GM12875 (cell line): ENCODE results near the gene KHSRP.
"Not testable (repeated sequence)": the region's sequence is repeated elsewhere in the genome, so short reads cannot be mapped to it uniquely, and the experiment has no call there.

ENCODE experiments used
- H3K4me3 ChIP-seq: one replicate; pipeline ENCODE4 v1.5.1; 2011; ENCODE audit warnings: low read depth, low read length, control low read depth
- TF ChIP-seq, protein P1 (sequence below): IDR thresholded peaks from 2 replicates; pipeline ENCODE4 v1.5.1; 2011; ENCODE audit warnings: low read depth, mild to moderate bottlenecking, control low read depth, inconsistent platforms, low read length, moderate library complexity, borderline replicate concordance; ENCODE audit not compliant: insufficient read depth

Gene KHSRP

DNA sequence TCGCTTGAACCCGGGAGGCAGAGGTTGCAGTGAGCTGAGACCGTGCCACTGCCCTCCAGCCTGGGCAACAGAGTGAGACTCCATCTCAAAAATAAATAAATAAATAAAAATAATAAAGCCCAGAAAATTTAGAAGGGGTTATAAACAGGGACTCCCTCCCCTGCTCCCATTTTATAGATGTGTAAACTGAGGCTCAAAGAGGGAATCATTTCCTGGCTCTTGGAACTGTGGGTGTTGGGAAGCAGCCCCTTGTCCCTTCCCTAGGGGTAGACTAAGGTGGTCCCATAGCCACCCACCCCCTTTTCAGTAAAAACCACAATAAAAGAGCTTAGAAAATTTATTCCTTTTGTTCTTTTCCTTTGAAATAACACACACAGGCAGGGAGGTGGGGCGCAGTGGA is 15.1 kb upstream of the KHSRP start:
- TF ChIP-seq, protein P1, sequence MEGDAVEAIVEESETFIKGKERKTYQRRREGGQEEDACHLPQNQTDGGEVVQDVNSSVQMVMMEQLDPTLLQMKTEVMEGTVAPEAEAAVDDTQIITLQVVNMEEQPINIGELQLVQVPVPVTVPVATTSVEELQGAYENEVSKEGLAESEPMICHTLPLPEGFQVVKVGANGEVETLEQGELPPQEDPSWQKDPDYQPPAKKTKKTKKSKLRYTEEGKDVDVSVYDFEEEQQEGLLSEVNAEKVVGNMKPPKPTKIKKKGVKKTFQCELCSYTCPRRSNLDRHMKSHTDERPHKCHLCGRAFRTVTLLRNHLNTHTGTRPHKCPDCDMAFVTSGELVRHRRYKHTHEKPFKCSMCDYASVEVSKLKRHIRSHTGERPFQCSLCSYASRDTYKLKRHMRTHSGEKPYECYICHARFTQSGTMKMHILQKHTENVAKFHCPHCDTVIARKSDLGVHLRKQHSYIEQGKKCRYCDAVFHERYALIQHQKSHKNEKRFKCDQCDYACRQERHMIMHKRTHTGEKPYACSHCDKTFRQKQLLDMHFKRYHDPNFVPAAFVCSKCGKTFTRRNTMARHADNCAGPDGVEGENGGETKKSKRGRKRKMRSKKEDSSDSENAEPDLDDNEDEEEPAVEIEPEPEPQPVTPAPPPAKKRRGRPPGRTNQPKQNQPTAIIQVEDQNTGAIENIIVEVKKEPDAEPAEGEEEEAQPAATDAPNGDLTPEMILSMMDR: no peak
- H3K4me3 ChIP-seq: no peak overlapping the region

DNA sequence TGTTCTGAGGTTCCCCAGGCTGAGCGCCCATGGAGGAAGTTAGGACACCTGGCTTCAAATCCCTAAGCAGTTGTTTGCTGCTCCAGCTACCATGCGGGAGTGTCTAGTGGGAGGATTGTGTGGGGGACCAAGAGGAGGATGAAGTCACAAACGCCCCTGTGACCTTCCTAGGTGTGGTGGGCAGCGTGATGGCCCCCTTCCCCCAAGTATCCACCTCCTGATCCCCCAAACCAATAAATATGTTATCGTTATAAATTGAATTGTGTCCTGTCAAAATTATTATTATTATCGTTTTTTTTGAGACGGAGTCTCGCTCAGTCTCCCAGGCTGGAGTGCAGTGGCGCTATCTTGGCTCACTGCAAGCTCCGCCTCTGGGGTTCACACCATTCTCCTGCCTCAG is 9.1 kb upstream of the KHSRP start, which contains the start of gene SLC25A41:
TSS of gene SLC25A41 (minus strand) at position 101 of the 400 bp plus-strand sequence. CDS start at position 31, 70 bp downstream.
- TF ChIP-seq, protein P1: no peak

DNA sequence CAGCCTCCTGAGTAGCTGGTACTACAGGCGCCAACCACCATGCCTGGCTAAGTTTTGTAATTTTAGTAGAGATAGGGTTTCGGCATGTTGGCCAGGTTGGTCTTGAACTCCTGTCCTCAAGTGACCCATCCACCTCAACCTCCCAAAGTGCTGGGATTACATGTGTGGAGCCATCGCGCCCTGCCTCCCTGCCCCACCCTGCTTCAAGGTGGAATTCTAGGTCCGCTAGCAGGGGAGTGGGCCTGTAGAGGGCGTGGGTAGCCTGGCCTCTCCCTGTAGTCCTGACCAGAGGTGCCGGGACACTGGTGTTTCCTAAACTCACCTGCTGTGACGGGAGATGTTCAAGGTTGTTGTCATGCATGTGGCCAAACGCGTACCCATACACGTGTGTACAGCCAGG is 8.6 kb upstream of the KHSRP start:
- H3K4me3 ChIP-seq: no peak overlapping the region
- TF ChIP-seq, protein P1: no peak

More for the DNA sequence above, 9.1 kb upstream of the KHSRP start, which contains the start of gene SLC25A41:
- no peak within 1 kb of the TSS for H3K4me3 ChIP-seq

DNA sequence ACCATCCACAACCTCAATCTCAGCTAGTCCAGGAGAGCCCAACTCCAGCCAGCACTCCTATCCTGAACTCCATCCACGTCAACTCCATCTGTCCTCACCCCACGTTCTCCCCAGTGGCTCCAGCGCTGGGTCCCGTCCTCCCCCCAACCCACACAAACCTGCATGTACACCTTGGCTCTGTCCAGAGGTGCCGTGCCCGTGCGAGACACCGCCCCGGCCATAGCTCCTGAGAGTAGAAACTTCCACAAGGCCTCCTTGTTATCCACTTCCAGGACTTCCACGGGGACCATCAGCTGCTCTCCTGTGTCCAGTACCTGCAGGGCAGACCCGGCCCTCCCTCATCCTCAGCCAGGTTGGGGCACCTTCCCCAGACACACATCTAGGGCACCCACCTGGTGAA is 7.3 kb upstream of the KHSRP start:
- TF ChIP-seq, protein P1: no peak
- H3K4me3 ChIP-seq: no peak overlapping the region

DNA sequence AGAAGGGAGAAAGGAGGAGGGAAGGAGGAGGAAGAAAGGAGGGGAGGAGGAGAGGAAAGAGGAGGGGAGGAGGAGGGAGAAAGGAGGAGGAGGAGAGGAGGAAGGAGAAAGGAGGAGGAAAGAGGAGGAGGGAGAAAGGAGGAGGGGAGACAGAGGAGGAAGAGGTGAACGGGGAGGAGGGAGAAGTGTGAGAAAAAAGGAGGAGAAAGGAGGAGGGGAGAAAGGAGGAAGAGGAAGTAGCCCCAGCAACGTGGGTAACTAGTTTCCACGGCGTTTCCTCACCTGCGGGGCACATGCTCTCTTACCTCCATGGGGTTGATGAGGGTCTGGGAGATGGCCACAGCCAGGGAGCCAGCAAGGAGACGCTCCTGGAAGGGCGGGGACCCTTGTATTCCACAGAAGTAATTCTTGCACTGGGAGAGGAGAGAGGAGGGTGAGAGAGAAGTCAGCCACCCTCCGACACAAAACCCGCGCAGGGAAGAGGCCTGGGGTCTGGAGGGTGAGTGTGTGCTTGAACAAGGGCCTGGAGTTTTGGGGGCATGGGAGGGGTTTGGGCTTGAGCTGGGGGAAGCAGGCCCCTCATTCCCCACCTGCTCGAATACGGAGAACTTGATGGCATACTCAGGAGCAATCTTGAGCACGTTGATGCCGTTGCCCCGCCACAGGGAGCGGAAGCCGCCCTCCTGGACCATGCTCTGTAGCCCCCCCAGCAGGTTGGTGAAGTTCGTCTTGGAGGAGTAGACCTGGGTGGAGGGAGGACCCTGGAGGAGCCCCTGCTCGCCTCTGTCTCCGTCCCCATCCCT is 5.0 kb upstream of the KHSRP start:
- TF ChIP-seq, protein P1: no peak
- H3K4me3 ChIP-seq: no peak overlapping the region

DNA sequence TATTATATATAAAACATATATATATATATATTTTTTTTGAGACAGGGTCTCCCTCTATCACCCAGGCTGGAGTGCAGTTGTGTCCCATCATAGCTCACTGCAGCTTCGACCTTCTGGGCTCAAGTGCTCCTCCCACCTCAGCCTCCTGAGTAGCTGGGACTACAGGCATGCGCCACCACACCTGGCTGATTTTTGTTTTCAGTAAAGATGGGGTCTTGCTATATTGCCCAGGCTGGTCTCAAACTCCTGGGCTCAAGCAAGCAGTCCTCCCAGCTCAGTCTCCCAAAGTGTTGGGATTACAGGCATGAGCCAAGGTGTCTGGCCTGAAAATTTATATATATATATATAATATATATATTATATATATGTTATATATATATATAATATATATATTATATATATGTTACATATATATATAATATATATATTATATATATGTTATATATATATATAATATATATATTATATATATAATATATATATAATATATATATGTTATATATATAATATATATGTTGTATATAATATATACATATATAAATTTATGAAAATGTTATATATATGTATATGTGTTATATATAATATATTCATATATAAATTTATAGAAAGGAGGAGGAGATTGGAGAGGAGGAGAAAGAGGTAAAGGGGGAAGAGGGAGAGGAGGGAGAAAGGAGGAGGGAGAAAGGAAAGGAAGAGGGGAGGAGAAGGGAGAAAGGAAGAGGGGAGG is 4.2 kb upstream of the KHSRP start:
- not testable (repeated sequence) for H3K4me3 ChIP-seq

DNA sequence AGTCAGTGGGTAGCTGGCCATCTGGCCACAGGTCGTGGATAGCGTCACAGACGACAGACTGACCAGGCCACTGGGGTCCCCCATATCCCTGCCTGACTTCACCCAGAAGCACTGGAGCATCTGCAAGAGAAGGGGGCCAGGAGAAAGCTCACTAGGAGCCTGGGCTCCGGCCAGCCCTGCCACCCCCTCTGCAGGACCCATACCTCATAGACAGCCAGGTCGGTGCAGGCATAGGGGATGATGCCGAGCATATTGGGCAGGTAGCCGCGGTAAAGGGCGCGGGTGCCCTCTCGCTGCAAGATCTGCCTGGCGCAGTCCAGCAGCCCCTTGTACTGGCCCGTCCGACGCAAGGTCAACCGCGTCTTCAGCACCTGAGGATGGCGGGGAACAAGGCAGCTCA is 2.5 kb upstream of the KHSRP start:
- TF ChIP-seq, protein P1: no peak
- H3K4me3 ChIP-seq: no peak overlapping the region
